ENCODE results near the gene ECM2. TPM values are rescaled to one million over a fixed set of nuclear protein-coding genes. Genes with fewer than 3 reads are reported as not detected.

Gene ECM2
- total RNA-seq, 1 experiment from 2014 or later: 0.07 TPM

DNA sequence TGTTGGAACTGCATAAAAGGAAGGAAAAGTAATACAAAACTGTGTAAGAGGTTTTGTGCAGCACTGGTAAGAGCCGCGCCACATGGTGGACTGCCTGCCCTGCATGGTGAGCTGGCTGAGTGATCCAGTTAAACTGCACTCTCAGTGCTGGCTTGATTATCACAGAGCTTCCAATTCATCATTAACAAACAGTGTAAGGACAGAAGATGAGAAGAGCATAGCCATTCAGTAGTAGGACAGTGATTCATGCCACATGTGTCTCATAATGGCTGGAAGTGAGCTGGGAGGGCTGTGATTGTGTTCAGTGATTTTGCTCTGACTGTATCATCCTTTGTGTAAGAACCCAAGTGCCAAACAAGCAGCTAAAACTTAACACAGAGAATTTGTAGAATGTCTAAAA lies 67.6 kb downstream of the ECM2 start:
- DNase-seq (ENCODE audit: extremely low read depth, low read depth): no peak

DNA sequence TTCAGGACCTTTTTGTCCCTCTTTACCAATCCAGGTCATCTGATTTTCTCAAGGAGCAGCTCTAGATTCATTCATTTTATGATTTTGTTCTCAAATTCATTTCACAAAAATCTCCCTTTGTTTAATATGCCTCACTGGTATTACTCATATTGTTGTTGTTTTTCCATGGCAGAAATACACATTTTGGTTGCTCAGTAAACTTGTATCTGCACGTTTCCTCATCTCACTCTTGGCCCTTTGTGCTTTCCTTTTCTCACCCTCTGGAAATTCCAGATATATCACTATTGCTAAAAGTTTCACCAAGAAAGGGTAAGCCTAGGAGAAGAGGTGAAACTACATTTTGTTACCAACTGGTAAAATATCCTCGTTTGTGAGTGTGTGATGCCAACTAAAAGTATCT lies 68.3 kb downstream of the ECM2 start:
- DNase-seq (ENCODE audit: extremely low read depth, low read depth): no peak

DNA sequence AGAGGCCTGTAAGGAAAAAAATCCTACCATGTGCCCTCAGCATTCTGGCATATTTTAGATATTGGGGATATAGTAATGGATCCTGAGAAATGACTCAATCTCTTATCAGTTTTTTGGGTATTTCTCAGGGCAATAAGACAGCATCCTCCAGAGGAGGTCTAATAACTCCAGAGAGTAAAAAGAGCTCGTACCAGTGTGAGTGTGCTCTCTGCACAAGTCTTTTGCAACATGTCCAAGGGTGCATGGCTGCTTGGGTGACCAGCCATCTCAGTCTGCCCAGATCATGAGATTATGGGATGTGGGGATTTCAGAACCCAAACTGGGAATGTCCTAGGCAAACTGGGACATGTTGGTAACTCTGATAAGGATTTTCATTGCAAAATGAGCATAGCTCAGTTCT lies 68.7 kb downstream of the ECM2 start:
- no peak for DNase-seq (ENCODE audit: extremely low read depth, low read depth)

DNA sequence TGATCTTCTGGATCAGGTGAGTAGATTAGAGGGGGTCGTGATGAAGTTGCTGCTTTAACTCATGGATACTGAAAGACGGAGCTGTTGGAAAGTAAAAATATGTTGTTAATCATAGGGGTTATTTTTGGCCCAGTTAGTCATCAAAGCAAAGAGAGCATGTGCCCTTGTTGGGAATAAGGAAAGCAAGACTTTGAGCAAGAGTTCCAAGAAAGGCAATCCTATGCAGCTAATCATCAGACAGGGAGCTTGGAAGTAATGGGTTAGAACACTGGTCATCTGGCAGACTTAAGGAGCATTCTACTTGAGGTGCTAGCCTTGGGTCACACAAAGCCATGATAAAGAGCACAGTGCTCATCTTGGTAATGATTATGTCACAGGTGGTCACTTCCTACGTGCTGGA lies 71.8 kb downstream of the ECM2 start:
- no peak for DNase-seq (ENCODE audit: extremely low read depth, low read depth)

DNA sequence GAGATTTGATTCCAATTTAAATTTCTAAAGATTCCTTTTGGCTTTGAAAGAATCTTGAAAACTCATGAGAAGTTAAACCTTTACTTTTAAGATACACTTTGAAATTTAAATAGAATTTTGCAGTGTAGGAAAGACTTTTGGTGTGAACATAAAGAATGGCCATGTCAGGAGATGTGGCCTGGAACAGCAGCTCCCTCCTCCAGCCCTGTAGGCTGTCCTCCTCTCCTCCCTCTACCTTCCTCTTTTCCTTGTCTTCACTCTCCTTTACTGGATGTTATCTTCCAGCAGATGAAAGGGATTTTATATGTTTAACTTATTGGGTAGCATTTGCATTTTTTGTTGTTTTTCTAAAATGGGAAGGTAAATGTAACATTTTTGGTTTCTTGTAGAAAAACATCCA lies 72.4 kb downstream of the ECM2 start:
- DNase-seq (ENCODE audit: extremely low read depth, low read depth): no peak

DNA sequence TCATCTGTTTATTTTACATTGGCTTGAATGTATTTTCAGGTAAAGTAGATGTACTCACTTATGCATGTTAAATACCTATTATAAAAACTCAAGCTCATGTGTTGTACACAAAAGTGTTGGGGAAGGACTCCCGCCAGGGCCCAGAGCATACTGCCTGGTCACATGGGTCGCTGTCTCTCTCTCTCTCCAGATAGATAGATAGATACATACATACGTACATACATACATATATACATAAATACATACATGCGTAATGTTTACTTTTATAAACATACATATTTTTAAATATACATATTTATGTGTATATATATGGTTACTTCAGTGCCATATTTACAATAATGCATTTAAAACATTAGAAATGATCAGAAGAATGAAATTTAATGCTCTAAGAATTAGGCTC lies 78.2 kb downstream of the ECM2 start:
- no peak for DNase-seq (ENCODE audit: extremely low read depth, low read depth)

DNA sequence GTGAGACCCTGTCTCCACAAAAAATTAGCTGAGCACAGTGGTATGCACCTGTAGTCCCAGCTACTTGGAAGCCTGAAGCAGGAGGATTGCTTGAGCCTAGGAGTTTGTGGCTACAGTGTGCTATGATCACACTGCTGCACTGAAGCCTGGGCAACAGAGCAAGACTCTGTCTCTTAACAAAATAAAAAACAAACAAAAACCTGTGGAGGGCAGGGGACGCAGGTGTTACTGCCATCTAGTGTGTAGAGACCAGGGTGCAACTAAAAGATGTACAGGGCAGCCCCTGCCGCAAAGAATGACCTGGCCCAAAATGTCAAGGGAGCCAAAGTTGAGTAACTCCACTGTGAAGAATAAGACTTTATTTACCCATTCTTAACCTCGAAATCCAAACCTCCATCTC lies 80.6 kb downstream of the ECM2 start:
- peak; percentile 5 for DNase-seq (ENCODE audit: extremely low read depth, low read depth)

DNA sequence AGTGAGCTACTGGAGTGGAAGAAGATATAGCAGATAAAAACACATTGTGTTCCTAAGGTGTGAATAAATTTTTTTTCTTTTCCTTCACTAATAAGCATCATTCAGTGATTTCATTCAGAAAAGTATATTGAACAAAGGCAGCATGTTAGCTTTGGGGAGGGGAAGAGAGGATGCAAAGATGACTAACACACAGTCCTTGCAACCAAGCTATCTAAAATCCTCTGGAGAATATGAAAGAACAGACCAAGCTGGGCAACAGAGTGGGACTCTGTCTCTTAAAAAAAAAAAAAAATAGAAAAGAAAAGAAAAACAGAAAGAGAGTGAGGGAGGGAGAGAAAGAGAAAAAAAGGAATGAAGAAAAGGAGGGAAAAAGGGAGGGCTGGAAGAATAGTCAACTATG lies 89.3 kb downstream of the ECM2 start:
- no peak for DNase-seq (ENCODE audit: extremely low read depth, low read depth)

Small RNAs within 50 kb of the gene (small RNA-seq; reads per million reads assigned to genes)
- gene AL157827.1 (0 to 0.02 reads per million in 2 experiments), gene MIR4670 (0 reads per million in 2 experiments)

Other genes starting within 250 kb of the ECM2 start
- gene IARS1, start 242.3 kb downstream of the ECM2 start, total RNA-seq (2014; rRNA removed; shearing (Covaris generic)): 651 and 698 TPM in 2 replicates
- 30.5 and 38.5 TPM in 2 replicates for gene NOL8, start 210.6 kb downstream of the ECM2 start, total RNA-seq (2014; rRNA removed; shearing (Covaris generic))
- gene CENPP, start 210.0 kb downstream of the ECM2 start, total RNA-seq (2014; rRNA removed; shearing (Covaris generic)): 5.1 and 7.4 TPM in 2 replicates
- gene OGN, start 131.4 kb downstream of the ECM2 start, total RNA-seq (2014; rRNA removed; shearing (Covaris generic)): not detected in 2 replicates
- gene OMD, start 111.5 kb downstream of the ECM2 start, total RNA-seq (2014; rRNA removed; shearing (Covaris generic)): not detected in 2 replicates
- not detected in 2 replicates for gene ASPN, start 53.5 kb downstream of the ECM2 start, total RNA-seq (2014; rRNA removed; shearing (Covaris generic))
- gene IPPK, start 134.1 kb upstream of the ECM2 start, total RNA-seq (2014; rRNA removed; shearing (Covaris generic)): 16.4 and 17.4 TPM in 2 replicates
- gene BICD2, start 228.8 kb upstream of the ECM2 start, total RNA-seq (2014; rRNA removed; shearing (Covaris generic)): 21.4 and 23.6 TPM in 2 replicates